HL-60 (cell line): ENCODE measurements around the gene ADAMTS12.

Source experiments
- DNase-seq, 2 experiments: peaks; one replicate each; pipeline ENCODE4 v3.0.0-alpha.2; 2010 to 2020; ENCODE audit warnings: low read depth in 1 of 2, low spot score in 1 of 2
- H3K27ac ChIP-seq: fragments of 250-450 bp; sonication (Bioruptor Pico); replicated peaks from 2 replicates; pipeline ENCODE4 v1.5.1; 2020; ENCODE audit warnings: mild to moderate bottlenecking, moderate library complexity
- H3K27me3 ChIP-seq: fragments of 250-450 bp; sonication (Bioruptor Pico); 2 replicates; pipeline ENCODE4 v1.5.1; 2021; ENCODE audit warnings: mild to moderate bottlenecking, moderate library complexity; ENCODE audit not compliant: insufficient read depth, poor library complexity, severe bottlenecking
- H3K4me3 ChIP-seq: replicated peaks from 2 replicates; pipeline ENCODE4 v1.5.1; 2011; ENCODE audit warnings: mild to moderate bottlenecking, control low read depth, low read length; ENCODE audit not compliant: insufficient read depth
- CTCF ChIP-seq: IDR thresholded peaks from one replicate; pipeline ENCODE4 v1.5.1; 2011; ENCODE audit warnings: low read length, control low read depth, inconsistent platforms; ENCODE audit not compliant: insufficient read depth
- GABPA ChIP-seq: IDR thresholded peaks from 2 replicates; pipeline ENCODE4 v1.6.1; 2012; ENCODE audit warnings: low read depth
- POLR2AphosphoS5 ChIP-seq: IDR thresholded peaks from 2 replicates; pipeline ENCODE4 v1.6.1; 2012; ENCODE audit warnings: low read depth
- SPI1 ChIP-seq: IDR thresholded peaks from 2 replicates; pipeline ENCODE4 v1.6.1; 2012; ENCODE audit warnings: low read depth, mild to moderate bottlenecking, borderline replicate concordance
- TF ChIP-seq, protein P1 (sequence below): IDR thresholded peaks from 2 replicates; pipeline ENCODE4 v1.6.1; 2012; ENCODE audit warnings: low read depth; ENCODE audit not compliant: insufficient replicate concordance

Gene ADAMTS12

GRCh38 chr5:33537240-33537639 is 354.6 kb downstream of the ADAMTS12 start:
- no peak overlapping the region for H3K27ac ChIP-seq

GRCh38 chr5:33536802-33537201 is 355.0 kb downstream of the ADAMTS12 start:
- H3K27ac ChIP-seq = no peak overlapping the region
- TF ChIP-seq GABPA (no peak), CTCF (no peak), SPI1 (no peak), POLR2AphosphoS5 (no peak)
- TF ChIP-seq, protein P1, sequence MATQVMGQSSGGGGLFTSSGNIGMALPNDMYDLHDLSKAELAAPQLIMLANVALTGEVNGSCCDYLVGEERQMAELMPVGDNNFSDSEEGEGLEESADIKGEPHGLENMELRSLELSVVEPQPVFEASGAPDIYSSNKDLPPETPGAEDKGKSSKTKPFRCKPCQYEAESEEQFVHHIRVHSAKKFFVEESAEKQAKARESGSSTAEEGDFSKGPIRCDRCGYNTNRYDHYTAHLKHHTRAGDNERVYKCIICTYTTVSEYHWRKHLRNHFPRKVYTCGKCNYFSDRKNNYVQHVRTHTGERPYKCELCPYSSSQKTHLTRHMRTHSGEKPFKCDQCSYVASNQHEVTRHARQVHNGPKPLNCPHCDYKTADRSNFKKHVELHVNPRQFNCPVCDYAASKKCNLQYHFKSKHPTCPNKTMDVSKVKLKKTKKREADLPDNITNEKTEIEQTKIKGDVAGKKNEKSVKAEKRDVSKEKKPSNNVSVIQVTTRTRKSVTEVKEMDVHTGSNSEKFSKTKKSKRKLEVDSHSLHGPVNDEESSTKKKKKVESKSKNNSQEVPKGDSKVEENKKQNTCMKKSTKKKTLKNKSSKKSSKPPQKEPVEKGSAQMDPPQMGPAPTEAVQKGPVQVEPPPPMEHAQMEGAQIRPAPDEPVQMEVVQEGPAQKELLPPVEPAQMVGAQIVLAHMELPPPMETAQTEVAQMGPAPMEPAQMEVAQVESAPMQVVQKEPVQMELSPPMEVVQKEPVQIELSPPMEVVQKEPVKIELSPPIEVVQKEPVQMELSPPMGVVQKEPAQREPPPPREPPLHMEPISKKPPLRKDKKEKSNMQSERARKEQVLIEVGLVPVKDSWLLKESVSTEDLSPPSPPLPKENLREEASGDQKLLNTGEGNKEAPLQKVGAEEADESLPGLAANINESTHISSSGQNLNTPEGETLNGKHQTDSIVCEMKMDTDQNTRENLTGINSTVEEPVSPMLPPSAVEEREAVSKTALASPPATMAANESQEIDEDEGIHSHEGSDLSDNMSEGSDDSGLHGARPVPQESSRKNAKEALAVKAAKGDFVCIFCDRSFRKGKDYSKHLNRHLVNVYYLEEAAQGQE = no peak
- H3K27me3 ChIP-seq = no peaks in the 10 kb centered on the region
- DNase-seq = no peak
- no peak overlapping the region for H3K4me3 ChIP-seq

More at GRCh38 chr5:33537240-33537639, 354.6 kb downstream of the ADAMTS12 start:
- no peak for DNase-seq
- Histone ChIP-seq H3K4me3 (no peak overlapping the region), H3K27me3 (no peaks in the 10 kb centered on the region)
- TF ChIP-seq, protein P1 = no peak
- no peak for TF ChIP-seq CTCF
- TF ChIP-seq GABPA = no peak

GRCh38 chr5:33531824-33532223 is 360.0 kb downstream of the ADAMTS12 start:
- TF ChIP-seq GABPA = no peak
- TF ChIP-seq, protein P1 = no peak
- no peak for TF ChIP-seq SPI1
- no peak for TF ChIP-seq POLR2AphosphoS5
- TF ChIP-seq CTCF = no peak
- no peaks in the 10 kb centered on the region for H3K27me3 ChIP-seq
- DNase-seq = no peak
- H3K27ac ChIP-seq = no peak overlapping the region
- H3K4me3 ChIP-seq = no peak overlapping the region
